Suprapubic skin (tissue), 4 donors: ENCODE measurements around the gene ARMH1.

Experiments
- CTCF ChIP-seq, 2 donors: fragments of 200-600 bp in 1 of 2; fragments of 450-650 bp in 1 of 2; sonication (generic) in 1 of 2; IDR thresholded peaks; one replicate each; pipeline ENCODE4 v1.5.1; 2016 to 2019; ENCODE audit warnings: antibody characterized with exemption in 2 of 2, mild to moderate bottlenecking in 1 of 2, moderate library complexity in 1 of 2
- EP300 ChIP-seq: sonication (generic); formaldehyde crosslinking; IDR thresholded peaks from one replicate; pipeline ENCODE4 v1.6.1; 2017; ENCODE audit warnings: antibody characterized with exemption
- POLR2A ChIP-seq, 2 donors: fragments of 450-650 bp; IDR thresholded peaks; one replicate each; pipeline ENCODE4 v1.6.1; 2017; ENCODE audit warnings: antibody characterized with exemption in 2 of 2, mild to moderate bottlenecking in 2 of 2, moderate library complexity in 2 of 2
- POLR2AphosphoS5 ChIP-seq, 3 donors: sonication (generic); formaldehyde crosslinking; IDR thresholded peaks; one replicate each; pipeline ENCODE4 v1.6.1; 2017; ENCODE audit warnings: antibody characterized with exemption in 3 of 3

- TF ChIP-seq CTCF (IDR thresholded peaks at IDR 0.05) (no peak), EP300 (no peak), POLR2A (IDR thresholded peaks at IDR 0.05) (no peak), POLR2AphosphoS5 (IDR thresholded peaks at IDR 0.05) (no peak)
Measured at GRCh38 chr1:44644806-44645205, 29.7 kb upstream of the ARMH1 start.
